Vagina (tissue), 2 donors: ENCODE data around the gene SMIM20. TPM values are rescaled to one million over a fixed set of nuclear protein-coding genes. Genes with fewer than 3 reads are reported as not detected.

Experiments used
- DNase-seq, 2 donors: peaks; one replicate each; pipeline ENCODE4 v3.0.0-alpha.2; 2017; ENCODE audit errors: extremely low spot score in 2 of 2
- H3K27ac ChIP-seq: fragments of 200-600 bp; sonication (generic); one replicate; pipeline ENCODE4 v1.5.1; 2019
- H3K27me3 ChIP-seq: fragments of 200-600 bp; sonication (generic); one replicate; pipeline ENCODE4 v1.5.1; 2019
- H3K36me3 ChIP-seq, 2 donors: fragments of 200-600 bp; sonication (generic); one replicate each; pipeline ENCODE4 v1.5.1; 2017 to 2019
- H3K4me1 ChIP-seq: fragments of 200-600 bp; sonication (generic); one replicate; pipeline ENCODE4 v1.5.1; 2019
- H3K4me3 ChIP-seq, 2 donors: fragments of 200-600 bp; sonication (generic); 1 replicate in 1 of 2; 2 replicates in 1 of 2; pipeline ENCODE4 v1.5.1; 2016 to 2019
- H3K9me3 ChIP-seq: fragments of 200-600 bp; sonication (generic); one replicate; pipeline ENCODE4 v1.5.1; 2019
- POLR2A ChIP-seq, 2 donors: fragments of 450-650 bp; IDR thresholded peaks; one replicate each; pipeline ENCODE4 v1.6.1; 2017; ENCODE audit warnings: antibody characterized with exemption in 2 of 2, mild to moderate bottlenecking in 2 of 2, moderate library complexity in 2 of 2
- POLR2AphosphoS5 ChIP-seq, 2 donors: sonication (generic); formaldehyde crosslinking; IDR thresholded peaks; one replicate each; pipeline ENCODE4 v1.9.0; 2017; ENCODE audit warnings: antibody characterized with exemption in 2 of 2, mild to moderate bottlenecking in 2 of 2, low read depth in 1 of 2; ENCODE audit not compliant: insufficient read depth in 1 of 2
- intact Hi-C: fragments of 100-400 bp; cut with DNase I; formaldehyde crosslinking; loops from one replicate; pipeline ENCODE4 v1.15.1; 2023
- total RNA-seq: library from RNA; depleted of rRNA; stranded (reverse); fragments of >200 nt; gene quantifications from one replicate; pipeline ENCODE4 v1.2.3, GENCODE V29; 2016
- TF ChIP-seq, protein P1 (sequence below), 3 experiments: fragments of 450-650 bp in 2 of 3; fragments of 200-600 bp in 1 of 3; sonication (generic) in 1 of 3; IDR thresholded peaks; one replicate each; pipeline ENCODE4 v1.5.1; 2017 to 2019; ENCODE audit warnings: antibody characterized with exemption in 3 of 3, mild to moderate bottlenecking in 2 of 3, moderate library complexity in 2 of 3

SMIM20 gene
- total RNA-seq, 1 donor from 2014 or later = 12.8 TPM

- intact Hi-C loops = no loop called here
- Histone ChIP-seq H3K27me3 (no peaks in the 10 kb centered on the region), H3K4me1 (no peaks in the 10 kb centered on the region), H3K9me3 (no peaks in the 10 kb centered on the region), H3K27ac (no peak overlapping the region), H3K36me3 (no peaks in the 10 kb centered on the region), H3K4me3 (no peak overlapping the region)
- TF ChIP-seq POLR2A (IDR thresholded peaks at IDR 0.05) = no peak
- TF ChIP-seq POLR2AphosphoS5 (IDR thresholded peaks at IDR 0.05; ENCODE audit: insufficient read depth in 1 of 2, low read depth in 1 of 2) = no peak
- TF ChIP-seq, protein P1, sequence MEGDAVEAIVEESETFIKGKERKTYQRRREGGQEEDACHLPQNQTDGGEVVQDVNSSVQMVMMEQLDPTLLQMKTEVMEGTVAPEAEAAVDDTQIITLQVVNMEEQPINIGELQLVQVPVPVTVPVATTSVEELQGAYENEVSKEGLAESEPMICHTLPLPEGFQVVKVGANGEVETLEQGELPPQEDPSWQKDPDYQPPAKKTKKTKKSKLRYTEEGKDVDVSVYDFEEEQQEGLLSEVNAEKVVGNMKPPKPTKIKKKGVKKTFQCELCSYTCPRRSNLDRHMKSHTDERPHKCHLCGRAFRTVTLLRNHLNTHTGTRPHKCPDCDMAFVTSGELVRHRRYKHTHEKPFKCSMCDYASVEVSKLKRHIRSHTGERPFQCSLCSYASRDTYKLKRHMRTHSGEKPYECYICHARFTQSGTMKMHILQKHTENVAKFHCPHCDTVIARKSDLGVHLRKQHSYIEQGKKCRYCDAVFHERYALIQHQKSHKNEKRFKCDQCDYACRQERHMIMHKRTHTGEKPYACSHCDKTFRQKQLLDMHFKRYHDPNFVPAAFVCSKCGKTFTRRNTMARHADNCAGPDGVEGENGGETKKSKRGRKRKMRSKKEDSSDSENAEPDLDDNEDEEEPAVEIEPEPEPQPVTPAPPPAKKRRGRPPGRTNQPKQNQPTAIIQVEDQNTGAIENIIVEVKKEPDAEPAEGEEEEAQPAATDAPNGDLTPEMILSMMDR (IDR thresholded peaks at IDR 0.05) = no peak
- DNase-seq = no peak
Measured at GRCh38 chr4:25921922-25922321, 7.9 kb downstream of the SMIM20 start.

DNA sequence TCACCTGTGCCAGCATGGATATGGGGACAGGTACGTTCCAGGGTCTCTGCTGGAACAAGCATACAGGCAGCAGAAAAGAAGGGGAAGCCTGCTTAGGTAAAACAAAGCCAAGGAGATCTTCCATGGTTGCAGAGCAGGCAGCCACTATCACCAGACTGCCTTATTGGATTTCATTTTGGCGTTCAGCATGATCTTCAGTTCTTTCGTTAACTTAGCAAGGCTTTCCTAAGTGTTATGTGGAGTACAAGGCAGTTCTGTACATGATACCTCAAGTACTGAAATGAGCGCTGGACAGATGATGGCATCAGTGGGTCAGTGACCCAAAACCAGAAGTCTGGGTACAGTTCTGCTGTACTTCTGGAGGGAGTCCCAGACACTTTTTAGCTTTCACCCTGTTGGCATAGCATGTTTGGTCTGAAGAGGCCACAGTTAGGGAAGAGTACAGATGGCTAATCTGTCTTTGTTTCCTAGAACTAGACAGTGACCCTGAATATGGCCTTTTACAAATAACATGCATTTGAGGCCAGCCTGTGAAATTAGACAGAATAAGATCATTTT lies 8.9 kb downstream of the SMIM20 start:
- TF ChIP-seq, protein P1 (IDR thresholded peaks at IDR 0.05) = no peak
- TF ChIP-seq POLR2AphosphoS5 (IDR thresholded peaks at IDR 0.05; ENCODE audit: insufficient read depth in 1 of 2, low read depth in 1 of 2) = no peak
- no peak for TF ChIP-seq POLR2A (IDR thresholded peaks at IDR 0.05)
- H3K4me3 ChIP-seq = no peak overlapping the region
- no peak for DNase-seq
- H3K27ac ChIP-seq = no peak overlapping the region
- intact Hi-C loops = no loop called here
- H3K36me3 ChIP-seq = no peaks in the 10 kb centered on the region
- H3K27me3 ChIP-seq = no peaks in the 10 kb centered on the region
- no peaks in the 10 kb centered on the region for H3K4me1 ChIP-seq
- no peaks in the 10 kb centered on the region for H3K9me3 ChIP-seq

- intact Hi-C loops = no loop called here
- Histone ChIP-seq H3K36me3 (no peaks in the 10 kb centered on the region), H3K27me3 (no peaks in the 10 kb centered on the region), H3K4me1 (no peaks in the 10 kb centered on the region), H3K27ac (no peak overlapping the region), H3K4me3 (no peak overlapping the region), H3K9me3 (no peaks in the 10 kb centered on the region)
- TF ChIP-seq, protein P1 (IDR thresholded peaks at IDR 0.05) = no peak
- TF ChIP-seq POLR2A (IDR thresholded peaks at IDR 0.05) (no peak), POLR2AphosphoS5 (IDR thresholded peaks at IDR 0.05; ENCODE audit: insufficient read depth in 1 of 2, low read depth in 1 of 2) (no peak)
- DNase-seq = no peak
Measured at GRCh38 chr4:25923745-25924144, 9.7 kb downstream of the SMIM20 start.

DNA sequence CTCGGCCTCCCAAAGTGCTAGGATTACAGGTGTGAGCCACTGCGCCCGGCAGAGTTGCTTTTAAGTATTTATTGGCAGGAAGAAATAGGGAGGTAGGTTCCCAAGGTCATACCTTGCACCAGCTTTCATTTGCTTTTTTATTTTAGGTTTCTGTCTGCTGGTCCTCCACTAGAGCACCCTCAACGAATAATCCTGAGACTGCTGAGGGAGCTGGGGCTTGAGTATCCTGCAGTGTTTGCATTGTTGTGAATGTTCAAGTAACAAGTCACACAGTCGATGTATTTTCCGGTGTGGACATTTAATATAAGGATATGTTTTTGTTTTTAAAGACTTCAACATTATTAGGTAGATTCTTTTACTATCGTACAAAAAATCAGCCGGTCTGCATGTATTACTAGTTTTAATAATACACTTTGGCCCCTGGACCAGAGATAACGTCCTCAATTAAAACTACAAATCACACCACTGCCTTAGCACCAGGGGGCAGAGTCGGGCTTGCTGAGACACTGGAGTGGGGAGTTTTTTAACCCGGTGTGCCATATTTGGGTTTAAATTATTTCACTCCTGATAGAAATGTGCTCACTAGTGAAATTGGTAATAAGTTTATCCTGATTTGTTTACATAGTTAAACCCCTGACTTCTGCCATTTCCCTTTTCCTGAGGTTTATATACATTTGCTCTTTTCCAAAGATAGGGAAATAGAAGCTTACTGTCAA lies 11.6 kb downstream of the SMIM20 start:
- DNase-seq = no peak
- Histone ChIP-seq H3K27ac (no peak overlapping the region), H3K36me3 (no peaks in the 10 kb centered on the region), H3K27me3 (no peaks in the 10 kb centered on the region), H3K4me1 (no peaks in the 10 kb centered on the region), H3K4me3 (no peak overlapping the region), H3K9me3 (no peaks in the 10 kb centered on the region)
- TF ChIP-seq POLR2A (IDR thresholded peaks at IDR 0.05) (no peak), POLR2AphosphoS5 (IDR thresholded peaks at IDR 0.05; ENCODE audit: insufficient read depth in 1 of 2, low read depth in 1 of 2) (no peak)
- TF ChIP-seq, protein P1 (IDR thresholded peaks at IDR 0.05) = no peak
- intact Hi-C loops = no loop called here

DNA sequence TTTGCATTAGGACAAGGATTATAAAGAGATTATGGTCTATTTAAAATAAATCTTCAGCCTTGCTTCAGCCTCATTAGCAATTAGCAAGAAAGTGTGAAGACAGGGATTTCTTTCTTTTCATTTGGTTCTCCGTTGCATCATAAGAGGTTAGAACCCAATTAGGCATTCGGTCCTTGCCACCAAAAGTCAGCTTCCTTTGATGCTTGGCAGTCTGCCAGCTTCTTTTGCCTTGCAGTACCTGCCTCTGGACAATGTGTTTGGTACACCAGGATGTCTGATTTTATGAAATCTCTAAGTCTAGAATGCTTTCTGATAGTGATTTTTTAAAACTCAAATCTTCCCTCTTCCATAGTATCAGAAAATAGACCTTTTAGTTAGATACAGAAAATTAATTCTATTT lies 12.4 kb downstream of the SMIM20 start:
- H3K9me3 ChIP-seq = no peaks in the 10 kb centered on the region
- no peaks in the 10 kb centered on the region for H3K4me1 ChIP-seq
- no peak for DNase-seq
- TF ChIP-seq, protein P1 (IDR thresholded peaks at IDR 0.05) = no peak
- TF ChIP-seq POLR2AphosphoS5 (IDR thresholded peaks at IDR 0.05; ENCODE audit: insufficient read depth in 1 of 2, low read depth in 1 of 2) = no peak
- no peak for TF ChIP-seq POLR2A (IDR thresholded peaks at IDR 0.05)
- no peak overlapping the region for H3K4me3 ChIP-seq
- H3K27me3 ChIP-seq = no peaks in the 10 kb centered on the region
- H3K36me3 ChIP-seq = no peaks in the 10 kb centered on the region
- intact Hi-C loops = no loop called here
- no peak overlapping the region for H3K27ac ChIP-seq
